ENCODE measurements around the gene LPP. TPM values are rescaled to one million over a fixed set of nuclear protein-coding genes. Genes with fewer than 3 reads are reported as not detected.

LPP gene
- polyA plus RNA-seq, 3 donors: 14.1 to 23.2 (median 15.3) TPM

DNA sequence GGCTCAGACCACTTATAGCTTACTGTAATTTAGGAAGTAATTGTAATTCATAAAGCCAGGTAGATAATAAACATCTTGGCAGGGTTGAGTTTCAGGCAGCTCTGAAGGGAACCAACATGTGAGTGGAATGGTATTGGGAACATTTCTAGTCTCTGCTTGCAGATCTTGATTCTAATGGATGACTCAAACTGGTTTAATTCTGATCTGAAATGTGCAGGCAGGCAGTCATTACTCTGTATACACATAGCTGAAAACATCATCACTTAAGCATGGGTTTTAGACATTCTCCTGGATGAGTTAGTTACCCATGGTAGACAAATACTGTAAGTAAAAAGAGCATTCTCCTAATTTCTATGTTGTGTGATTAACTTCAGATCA lies 700.8 kb downstream of the LPP start:
- Mint-ChIP-seq H3K4me3 (no peak overlapping the region), H3K36me3 (peaks cover 4 to 12% of the 10 kb centered on the region in 2 donors), H3K4me1 (peaks cover 14% of the 10 kb centered on the region), H3K27ac (no peak overlapping the region), H3K9me3 (peaks cover 0 to 7% (median 4%) of the 10 kb centered on the region in 7 donors), H3K27me3 (ENCODE audit: low read depth in 3 of 3) (peaks cover 0 to 2% (median 0%) of the 10 kb centered on the region in 3 donors)
- Histone ChIP-seq H3K79me2 (ENCODE audit: insufficient read depth, low read length) (no peaks in the 10 kb centered on the region), H4K20me1 (ENCODE audit: insufficient read depth, low read length) (no peaks in the 10 kb centered on the region), H3K4me1 (ENCODE audit: control insufficient read depth in 1 of 2, insufficient read depth in 2 of 2, low read length in 2 of 2) (peaks cover 0 to 3% of the 10 kb centered on the region in 2 donors), H3K4me3 (replicated peaks in 1 of 3; ENCODE audit: low read depth in 2 of 3, low read length in 3 of 3) (no peak overlapping the region), H3K36me3 (replicated peaks in 1 of 2; ENCODE audit: control insufficient read depth in 1 of 2, insufficient read depth in 2 of 2, low read length in 2 of 2) (no peaks in the 10 kb centered on the region), H3K4me2 (replicated peaks; ENCODE audit: extremely low read depth, low read length, poor library complexity, severe bottlenecking) (no peak overlapping the region), H3K9me3 (replicated peaks in 1 of 2; ENCODE audit: control insufficient read depth in 1 of 2, insufficient read depth in 1 of 2, low read length in 2 of 2) (no peaks in the 10 kb centered on the region), H3K27ac (ENCODE audit: low read depth in 1 of 2, low read length in 2 of 2) (no peak overlapping the region), H2AFZ (ENCODE audit: insufficient read depth, low read depth, low read length, poor library complexity, severe bottlenecking) (no peak overlapping the region), H3K9ac (ENCODE audit: insufficient read depth, low read length, poor library complexity, severe bottlenecking) (no peak overlapping the region), H3K27me3 (ENCODE audit: control insufficient read depth in 2 of 2, insufficient read depth in 2 of 2, low read length in 2 of 2) (no peaks in the 10 kb centered on the region)
- no peak for DNase-seq
- TF ChIP-seq, protein P1, sequence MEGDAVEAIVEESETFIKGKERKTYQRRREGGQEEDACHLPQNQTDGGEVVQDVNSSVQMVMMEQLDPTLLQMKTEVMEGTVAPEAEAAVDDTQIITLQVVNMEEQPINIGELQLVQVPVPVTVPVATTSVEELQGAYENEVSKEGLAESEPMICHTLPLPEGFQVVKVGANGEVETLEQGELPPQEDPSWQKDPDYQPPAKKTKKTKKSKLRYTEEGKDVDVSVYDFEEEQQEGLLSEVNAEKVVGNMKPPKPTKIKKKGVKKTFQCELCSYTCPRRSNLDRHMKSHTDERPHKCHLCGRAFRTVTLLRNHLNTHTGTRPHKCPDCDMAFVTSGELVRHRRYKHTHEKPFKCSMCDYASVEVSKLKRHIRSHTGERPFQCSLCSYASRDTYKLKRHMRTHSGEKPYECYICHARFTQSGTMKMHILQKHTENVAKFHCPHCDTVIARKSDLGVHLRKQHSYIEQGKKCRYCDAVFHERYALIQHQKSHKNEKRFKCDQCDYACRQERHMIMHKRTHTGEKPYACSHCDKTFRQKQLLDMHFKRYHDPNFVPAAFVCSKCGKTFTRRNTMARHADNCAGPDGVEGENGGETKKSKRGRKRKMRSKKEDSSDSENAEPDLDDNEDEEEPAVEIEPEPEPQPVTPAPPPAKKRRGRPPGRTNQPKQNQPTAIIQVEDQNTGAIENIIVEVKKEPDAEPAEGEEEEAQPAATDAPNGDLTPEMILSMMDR (IDR thresholded peaks at IDR 0.05): no peak
- intact Hi-C loops (cut with micrococcal nuclease): no loop called here

GRCh38 chr3:188855675-188856074 lies 701.7 kb downstream of the LPP start:
- Histone ChIP-seq H3K4me3 (replicated peaks in 1 of 3; ENCODE audit: low read depth in 2 of 3, low read length in 3 of 3) (no peak overlapping the region), H4K20me1 (ENCODE audit: insufficient read depth, low read length) (no peaks in the 10 kb centered on the region), H3K4me2 (replicated peaks; ENCODE audit: extremely low read depth, low read length, poor library complexity, severe bottlenecking) (no peak overlapping the region), H3K4me1 (ENCODE audit: control insufficient read depth in 1 of 2, insufficient read depth in 2 of 2, low read length in 2 of 2) (peaks cover 0 to 3% of the 10 kb centered on the region in 2 donors), H3K9ac (ENCODE audit: insufficient read depth, low read length, poor library complexity, severe bottlenecking) (no peak overlapping the region), H3K9me3 (replicated peaks in 1 of 2; ENCODE audit: control insufficient read depth in 1 of 2, insufficient read depth in 1 of 2, low read length in 2 of 2) (no peaks in the 10 kb centered on the region), H3K36me3 (replicated peaks in 1 of 2; ENCODE audit: control insufficient read depth in 1 of 2, insufficient read depth in 2 of 2, low read length in 2 of 2) (no peaks in the 10 kb centered on the region), H2AFZ (ENCODE audit: insufficient read depth, low read depth, low read length, poor library complexity, severe bottlenecking) (no peak overlapping the region), H3K27ac (ENCODE audit: low read depth in 1 of 2, low read length in 2 of 2) (no peak overlapping the region), H3K27me3 (ENCODE audit: control insufficient read depth in 2 of 2, insufficient read depth in 2 of 2, low read length in 2 of 2) (no peaks in the 10 kb centered on the region), H3K79me2 (ENCODE audit: insufficient read depth, low read length) (no peaks in the 10 kb centered on the region)
- TF ChIP-seq, protein P1 (IDR thresholded peaks at IDR 0.05): no peak
- H3K27ac Mint-ChIP-seq: no peak overlapping the region
- H3K9me3 Mint-ChIP-seq: peaks cover 0 to 5% (median 2%) of the 10 kb centered on the region in 7 donors
- H3K4me3 Mint-ChIP-seq: no peak overlapping the region
- DNase-seq: no peak
- H3K36me3 Mint-ChIP-seq: peaks cover 3 to 7% of the 10 kb centered on the region in 2 donors
- 60% methylated on average over 1 of the region's 3 CpGs for WGBS (ENCODE audit: insufficient coverage)
- intact Hi-C loops (cut with micrococcal nuclease): no loop called here
- peaks cover 0 to 3% (median 0%) of the 10 kb centered on the region in 3 donors for H3K27me3 Mint-ChIP-seq (ENCODE audit: low read depth in 3 of 3)
- peaks cover 13% of the 10 kb centered on the region for H3K4me1 Mint-ChIP-seq

All from CD14-positive monocyte (primary cell).